Karpas-422 (cell line): ENCODE results near the gene LINC01488. TPM values are rescaled to one million over a fixed set of nuclear protein-coding genes. Genes with fewer than 3 reads are reported as not detected.

Experiments
- DNase-seq: peaks from one replicate; pipeline ENCODE4 v3.0.0-alpha.2; 2015
- H2AFZ ChIP-seq: fragments of 200-600 bp; sonication (generic); 2 replicates; pipeline ENCODE4 v1.6.1; 2014; ENCODE audit warnings: antibody characterized with exemption, low read length, mixed read lengths
- H3K27ac ChIP-seq: fragments of 200-600 bp; sonication (generic); 2 replicates; pipeline ENCODE4 v1.5.1; 2014; ENCODE audit warnings: mild to moderate bottlenecking, low read length, moderate library complexity
- H3K27me3 ChIP-seq: fragments of 200-600 bp; sonication (generic); 2 replicates; pipeline ENCODE4 v1.6.1; 2014; ENCODE audit warnings: low read length, mixed read lengths
- H3K36me3 ChIP-seq: fragments of 200-600 bp; sonication (generic); 2 replicates; pipeline ENCODE4 v1.6.1; 2014; ENCODE audit warnings: low read length, mixed read lengths; ENCODE audit not compliant: insufficient read depth
- H3K4me1 ChIP-seq: fragments of 200-600 bp; sonication (generic); 2 replicates; pipeline ENCODE4 v1.6.1; 2014; ENCODE audit warnings: mild to moderate bottlenecking, low read length, mixed read lengths
- H3K4me2 ChIP-seq: fragments of 200-600 bp; sonication (generic); 2 replicates; pipeline ENCODE4 v1.6.1; 2014; ENCODE audit warnings: low read length, low read depth, mild to moderate bottlenecking; ENCODE audit not compliant: poor library complexity, severe bottlenecking
- H3K4me3 ChIP-seq: fragments of 200-600 bp; sonication (generic); 2 replicates; pipeline ENCODE4 v1.5.1; 2014; ENCODE audit warnings: mild to moderate bottlenecking, antibody characterized with exemption, low read length, mixed read lengths
- H3K79me2 ChIP-seq: fragments of 200-600 bp; sonication (generic); 2 replicates; pipeline ENCODE4 v1.6.1; 2014; ENCODE audit warnings: mild to moderate bottlenecking, low read length, mixed read lengths
- H3K9ac ChIP-seq: fragments of 200-600 bp; sonication (generic); 2 replicates; pipeline ENCODE4 v1.6.0; 2014; ENCODE audit warnings: low read length
- H3K9me2 ChIP-seq: fragments of 200-600 bp; sonication (generic), shearing (Covaris generic); replicated peaks from 2 replicates; pipeline ENCODE4 v1.6.0; 2014; ENCODE audit warnings: mild to moderate bottlenecking, low read length, moderate library complexity; ENCODE audit not compliant: insufficient read depth
- H3K9me3 ChIP-seq: fragments of 300-700, 200-600 bp; sonication (generic); 2 replicates; pipeline ENCODE4 v1.6.1; 2014; ENCODE audit warnings: low read length, mixed read lengths
- H4K20me1 ChIP-seq: fragments of 200-600 bp; sonication (generic); 2 replicates; pipeline ENCODE4 v1.6.1; 2014; ENCODE audit warnings: mild to moderate bottlenecking, antibody characterized with exemption, low read length, low read depth; ENCODE audit not compliant: insufficient read depth
- total RNA-seq: library from RNA; depleted of rRNA; stranded (reverse); fragments of >200 nt; shearing (Covaris generic); gene quantifications from 2 replicates; pipeline ENCODE4 v1.2.3, GENCODE V29; 2014; ENCODE audit warnings: low replicate concordance

LINC01488 gene
- total RNA-seq, 1 experiment from 2014 or later: not detected

- Histone ChIP-seq H3K4me2 (no peak overlapping the region), H3K27me3 (no peaks in the 10 kb centered on the region), H3K9me2 (no peaks in the 10 kb centered on the region), H3K27ac (no peak overlapping the region), H3K9me3 (no peaks in the 10 kb centered on the region), H3K4me1 (peaks cover 2% of the 10 kb centered on the region), H3K4me3 (no peak overlapping the region), H3K79me2 (no peaks in the 10 kb centered on the region), H3K9ac (no peak overlapping the region), H3K36me3 (no peaks in the 10 kb centered on the region), H4K20me1 (no peaks in the 10 kb centered on the region), H2AFZ (no peak overlapping the region)
- DNase-seq: no peak
These were observed 43.6 kb upstream of the LINC01488 start for GRCh38 chr11:69437876-69438205.

- H3K27ac ChIP-seq: no peak overlapping the region
- no peaks in the 10 kb centered on the region for H3K79me2 ChIP-seq
- no peaks in the 10 kb centered on the region for H3K9me2 ChIP-seq
- H3K4me3 ChIP-seq: no peak overlapping the region
- no peaks in the 10 kb centered on the region for H3K27me3 ChIP-seq
- H3K9me3 ChIP-seq: no peaks in the 10 kb centered on the region
- H4K20me1 ChIP-seq: no peaks in the 10 kb centered on the region
- no peak overlapping the region for H2AFZ ChIP-seq
- H3K36me3 ChIP-seq: no peaks in the 10 kb centered on the region
- H3K4me1 ChIP-seq: peaks cover 6% of the 10 kb centered on the region
- H3K9ac ChIP-seq: no peak overlapping the region
- no peak overlapping the region for H3K4me2 ChIP-seq
- DNase-seq: no peak
These were observed 43.1 kb upstream of the LINC01488 start for GRCh38 chr11:69438286-69438920.

- H3K4me2 ChIP-seq: no peak overlapping the region
- H3K9ac ChIP-seq: no peak overlapping the region
- no peak overlapping the region for H3K4me3 ChIP-seq
- H3K27me3 ChIP-seq: no peaks in the 10 kb centered on the region
- no peak overlapping the region for H3K27ac ChIP-seq
- H3K36me3 ChIP-seq: no peaks in the 10 kb centered on the region
- H3K9me2 ChIP-seq: no peaks in the 10 kb centered on the region
- H3K4me1 ChIP-seq: peaks cover 13% of the 10 kb centered on the region
- no peaks in the 10 kb centered on the region for H3K79me2 ChIP-seq
- no peak for DNase-seq
- no peaks in the 10 kb centered on the region for H3K9me3 ChIP-seq
- no peaks in the 10 kb centered on the region for H4K20me1 ChIP-seq
- no peak overlapping the region for H2AFZ ChIP-seq
These were observed 42.3 kb upstream of the LINC01488 start for GRCh38 chr11:69439127-69439526.

GRCh38 chr11:69439651-69440464 is 41.6 kb upstream of the LINC01488 start:
- H3K27me3 ChIP-seq: no peaks in the 10 kb centered on the region
- no peaks in the 10 kb centered on the region for H3K9me3 ChIP-seq
- no peaks in the 10 kb centered on the region for H3K9me2 ChIP-seq
- no peaks in the 10 kb centered on the region for H3K79me2 ChIP-seq
- no peak for DNase-seq
- H3K4me1 ChIP-seq: peaks cover 14% of the 10 kb centered on the region
- H2AFZ ChIP-seq: no peak overlapping the region
- H3K27ac ChIP-seq: no peak overlapping the region
- no peak overlapping the region for H3K9ac ChIP-seq
- H3K4me3 ChIP-seq: no peak overlapping the region
- no peaks in the 10 kb centered on the region for H4K20me1 ChIP-seq
- H3K36me3 ChIP-seq: no peaks in the 10 kb centered on the region
- H3K4me2 ChIP-seq: no peak overlapping the region

GRCh38 chr11:69440876-69441275 is 40.6 kb upstream of the LINC01488 start:
- H3K4me1 ChIP-seq: peaks cover 14% of the 10 kb centered on the region
- no peak overlapping the region for H3K27ac ChIP-seq
- H4K20me1 ChIP-seq: no peaks in the 10 kb centered on the region
- H3K9ac ChIP-seq: no peak overlapping the region
- H3K9me2 ChIP-seq: no peaks in the 10 kb centered on the region
- H3K9me3 ChIP-seq: no peaks in the 10 kb centered on the region
- H3K36me3 ChIP-seq: no peaks in the 10 kb centered on the region
- H3K79me2 ChIP-seq: no peaks in the 10 kb centered on the region
- no peaks in the 10 kb centered on the region for H3K27me3 ChIP-seq
- H3K4me2 ChIP-seq: no peak overlapping the region
- no peak for DNase-seq
- H3K4me3 ChIP-seq: no peak overlapping the region
- H2AFZ ChIP-seq: no peak overlapping the region

- no peak overlapping the region for H3K27ac ChIP-seq
- no peaks in the 10 kb centered on the region for H4K20me1 ChIP-seq
- no peaks in the 10 kb centered on the region for H3K36me3 ChIP-seq
- H3K27me3 ChIP-seq: no peaks in the 10 kb centered on the region
- H3K9ac ChIP-seq: no peak overlapping the region
- no peak overlapping the region for H3K4me3 ChIP-seq
- no peak overlapping the region; the same call in 1 of the 2 replicates for H2AFZ ChIP-seq
- H3K4me1 ChIP-seq: peaks cover 14% of the 10 kb centered on the region
- H3K4me2 ChIP-seq: no peak overlapping the region
- no peaks in the 10 kb centered on the region for H3K9me3 ChIP-seq
- DNase-seq: no peak
- no peaks in the 10 kb centered on the region for H3K9me2 ChIP-seq
- H3K79me2 ChIP-seq: no peaks in the 10 kb centered on the region
These were observed 39.3 kb upstream of the LINC01488 start for GRCh38 chr11:69442012-69442806.

GRCh38 chr11:69442807-69443137 is 38.7 kb upstream of the LINC01488 start:
- Histone ChIP-seq H3K4me3 (no peak overlapping the region), H3K9ac (no peak overlapping the region), H3K4me1 (peaks cover 14% of the 10 kb centered on the region), H3K27ac (no peak overlapping the region), H3K4me2 (peak overlapping the region; percentile 55), H3K9me2 (no peaks in the 10 kb centered on the region), H3K79me2 (no peaks in the 10 kb centered on the region), H3K27me3 (no peaks in the 10 kb centered on the region), H4K20me1 (no peaks in the 10 kb centered on the region), H3K9me3 (no peaks in the 10 kb centered on the region), H2AFZ (peak overlapping the region; percentile 37; the same call in 1 of the 2 replicates), H3K36me3 (no peaks in the 10 kb centered on the region)
- DNase-seq: no peak
